ENCODE measurements around the gene CENPW. TPM values are rescaled to one million over a fixed set of nuclear protein-coding genes. Genes with fewer than 3 reads are reported as not detected.

The CENPW gene
- total RNA-seq, 1 donor from 2014 or later = 71.0 TPM

DNA sequence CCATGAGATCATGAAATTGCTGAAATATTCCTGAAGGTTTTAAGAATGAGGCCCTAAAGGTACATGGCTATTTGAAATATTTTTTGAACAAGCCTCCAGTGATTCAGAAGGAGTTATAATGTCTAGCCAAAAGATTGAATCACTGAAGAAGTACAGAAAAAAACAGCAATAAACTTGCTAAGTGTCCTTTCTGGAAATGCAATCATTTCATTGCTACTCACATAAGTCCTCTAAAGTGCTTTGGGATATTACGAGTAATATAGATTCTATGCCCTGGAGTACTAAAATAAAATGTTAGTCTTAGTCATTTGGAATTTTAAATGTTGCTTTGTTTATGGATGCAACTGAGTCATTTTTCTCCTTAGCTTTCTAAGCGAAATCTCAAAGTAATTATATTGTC, 32.7 kb downstream of the CENPW start:
- H3K27ac Mint-ChIP-seq (ENCODE audit: unreplicated experiment) = no peak overlapping the region
- H3K9me3 Mint-ChIP-seq = peaks cover 9% of the 10 kb centered on the region
- no peaks in the 10 kb centered on the region for H3K4me1 Mint-ChIP-seq

DNA sequence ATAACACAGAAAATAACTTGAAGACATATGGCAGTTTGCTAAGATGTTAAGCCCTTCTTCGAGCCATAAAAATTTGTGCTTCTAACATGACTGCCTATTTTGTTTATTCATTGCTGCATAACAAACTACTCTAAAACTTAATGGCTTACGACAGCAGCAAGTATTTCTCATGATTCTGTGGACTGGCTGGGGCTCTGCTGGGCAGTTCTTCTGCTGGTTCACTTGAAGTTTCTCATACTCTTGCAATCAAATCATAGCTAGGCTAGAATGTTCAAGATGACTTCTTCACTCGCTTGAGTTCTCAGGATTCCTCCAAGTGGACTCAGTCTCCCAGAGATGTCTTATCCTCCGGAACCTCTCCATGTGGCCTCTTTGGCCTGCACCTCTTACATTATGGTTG, 33.4 kb downstream of the CENPW start:
- Mint-ChIP-seq H3K4me3 (no peak overlapping the region), H3K27me3 (ENCODE audit: low read depth) (no peaks in the 10 kb centered on the region), H3K36me3 (ENCODE audit: low read depth) (peaks cover 16% of the 10 kb centered on the region), H3K4me1 (no peaks in the 10 kb centered on the region), H3K9me3 (peaks cover 6% of the 10 kb centered on the region), H3K27ac (ENCODE audit: unreplicated experiment) (no peak overlapping the region)
- no peak for DNase-seq (ENCODE audit: low read depth, low spot score)
- TF ChIP-seq, protein P1, sequence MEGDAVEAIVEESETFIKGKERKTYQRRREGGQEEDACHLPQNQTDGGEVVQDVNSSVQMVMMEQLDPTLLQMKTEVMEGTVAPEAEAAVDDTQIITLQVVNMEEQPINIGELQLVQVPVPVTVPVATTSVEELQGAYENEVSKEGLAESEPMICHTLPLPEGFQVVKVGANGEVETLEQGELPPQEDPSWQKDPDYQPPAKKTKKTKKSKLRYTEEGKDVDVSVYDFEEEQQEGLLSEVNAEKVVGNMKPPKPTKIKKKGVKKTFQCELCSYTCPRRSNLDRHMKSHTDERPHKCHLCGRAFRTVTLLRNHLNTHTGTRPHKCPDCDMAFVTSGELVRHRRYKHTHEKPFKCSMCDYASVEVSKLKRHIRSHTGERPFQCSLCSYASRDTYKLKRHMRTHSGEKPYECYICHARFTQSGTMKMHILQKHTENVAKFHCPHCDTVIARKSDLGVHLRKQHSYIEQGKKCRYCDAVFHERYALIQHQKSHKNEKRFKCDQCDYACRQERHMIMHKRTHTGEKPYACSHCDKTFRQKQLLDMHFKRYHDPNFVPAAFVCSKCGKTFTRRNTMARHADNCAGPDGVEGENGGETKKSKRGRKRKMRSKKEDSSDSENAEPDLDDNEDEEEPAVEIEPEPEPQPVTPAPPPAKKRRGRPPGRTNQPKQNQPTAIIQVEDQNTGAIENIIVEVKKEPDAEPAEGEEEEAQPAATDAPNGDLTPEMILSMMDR (conservative IDR thresholded peaks at IDR 0.05) = no peak

More for the DNA sequence above, 32.7 kb downstream of the CENPW start:
- TF ChIP-seq, protein P1 (conservative IDR thresholded peaks at IDR 0.05) = no peak
- Mint-ChIP-seq H3K4me3 (no peak overlapping the region), H3K27me3 (ENCODE audit: low read depth) (no peaks in the 10 kb centered on the region), H3K36me3 (ENCODE audit: low read depth) (peaks cover 19% of the 10 kb centered on the region)
- DNase-seq (ENCODE audit: low read depth, low spot score) = no peak

- H3K9me3 Mint-ChIP-seq = peaks cover 6% of the 10 kb centered on the region
- no peaks in the 10 kb centered on the region for H3K4me1 Mint-ChIP-seq
- TF ChIP-seq, protein P1 (conservative IDR thresholded peaks at IDR 0.05) = no peak
- no peaks in the 10 kb centered on the region for H3K27me3 Mint-ChIP-seq (ENCODE audit: low read depth)
- H3K36me3 Mint-ChIP-seq (ENCODE audit: low read depth) = peaks cover 14% of the 10 kb centered on the region
- H3K4me3 Mint-ChIP-seq = no peak overlapping the region
- DNase-seq (ENCODE audit: low read depth, low spot score) = no peak
- H3K27ac Mint-ChIP-seq (ENCODE audit: unreplicated experiment) = no peak overlapping the region
Observed at GRCh38 chr6:126374372-126374771, 34.5 kb downstream of the CENPW start.

GRCh38 chr6:126376682-126377081, 36.8 kb downstream of the CENPW start:
- H3K27ac Mint-ChIP-seq (ENCODE audit: unreplicated experiment) = no peak overlapping the region

DNA sequence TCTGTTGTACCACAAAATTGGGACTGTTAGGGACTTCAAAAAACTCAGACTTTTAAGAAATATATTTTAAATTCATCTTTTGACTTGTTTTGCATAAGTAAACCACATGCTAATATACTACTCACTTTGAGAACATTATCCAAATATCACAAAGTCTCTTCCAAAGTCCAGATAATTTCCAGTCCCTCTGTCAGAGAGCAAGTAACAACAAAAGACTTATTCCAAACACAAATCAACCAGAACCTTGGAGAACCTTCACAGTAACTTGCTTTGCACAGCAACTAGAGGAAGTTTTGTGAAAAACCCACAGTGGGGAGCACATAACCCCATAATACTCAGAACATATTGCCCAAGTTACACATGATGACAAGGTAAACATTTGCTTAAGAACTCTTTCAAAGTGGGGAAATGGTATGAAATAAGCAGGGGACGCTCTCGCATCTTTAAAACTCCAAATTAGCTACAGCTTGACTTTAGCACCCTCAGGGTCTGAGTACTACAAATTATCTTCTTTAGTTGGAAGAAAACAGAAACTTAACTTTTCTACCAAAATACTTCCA, 37.8 kb downstream of the CENPW start:
- peaks cover 17% of the 10 kb centered on the region for H3K36me3 Mint-ChIP-seq (ENCODE audit: low read depth)
- TF ChIP-seq, protein P1 (conservative IDR thresholded peaks at IDR 0.05) = no peak

More at GRCh38 chr6:126376682-126377081, 36.8 kb downstream of the CENPW start:
- no peaks in the 10 kb centered on the region for H3K27me3 Mint-ChIP-seq (ENCODE audit: low read depth)
- no peak overlapping the region for H3K4me3 Mint-ChIP-seq
- TF ChIP-seq, protein P1 (conservative IDR thresholded peaks at IDR 0.05) = no peak
- peaks cover 14% of the 10 kb centered on the region for H3K36me3 Mint-ChIP-seq (ENCODE audit: low read depth)
- H3K4me1 Mint-ChIP-seq = no peaks in the 10 kb centered on the region
- DNase-seq (ENCODE audit: low read depth, low spot score) = no peak
- H3K9me3 Mint-ChIP-seq = peaks cover 8% of the 10 kb centered on the region

More for the DNA sequence above, 37.8 kb downstream of the CENPW start:
- no peak for DNase-seq (ENCODE audit: low read depth, low spot score)
- Mint-ChIP-seq H3K4me1 (no peaks in the 10 kb centered on the region), H3K27me3 (ENCODE audit: low read depth) (no peaks in the 10 kb centered on the region), H3K27ac (ENCODE audit: unreplicated experiment) (no peak overlapping the region), H3K4me3 (no peak overlapping the region), H3K9me3 (peaks cover 11% of the 10 kb centered on the region)

All from neural crest cell (in vitro differentiated cells).